H1 (cell line): ENCODE results near the gene AIMP1. TPM values are rescaled to one million over a fixed set of nuclear protein-coding genes. Genes with fewer than 3 reads are reported as not detected.

ENCODE experiments used
- CTCF ChIA-PET: fragments of 300-600 bp; sonication (Branson Sonifier 250); formaldehyde crosslinking; loops from one replicate; lab custom pipeline; 2021; ENCODE audit not compliant: partially characterized antibody; lab: Charles Lee
- POLR2A ChIA-PET: fragments of 300-600 bp; sonication (Branson Sonifier 250); formaldehyde crosslinking; loops from one replicate; lab custom pipeline; 2021; ENCODE audit warnings: inconsistent platforms; ENCODE audit not compliant: partially characterized antibody; lab: Charles Lee
- DNase-seq, 2 experiments: peaks; one replicate each; pipeline versions ENCODE4 v3.0.0 to v3.0.0-alpha.2; 2010 to 2022; ENCODE audit warnings: low spot score in 2 of 2, low read depth in 1 of 2, mixed read lengths in 1 of 2
- FAIRE-seq: peaks from 2 replicates; lab custom pipeline; 2011; peaks lifted over from hg19 to GRCh38; lab: Jason Lieb, UNC
- H2AFZ ChIP-seq: 2 replicates; pipeline ENCODE4 v1.8.1; 2012; ENCODE audit warnings: low read length, inconsistent platforms
- H2AK5ac ChIP-seq: 2 replicates; pipeline ENCODE4 v1.6.1; 2013; ENCODE audit warnings: low read depth, low read length
- H2BK120ac ChIP-seq: replicated peaks from 2 replicates; pipeline ENCODE3; 2013; ENCODE audit warnings: low read depth, low read length, inconsistent platforms
- H2BK12ac ChIP-seq: 2 replicates; pipeline ENCODE4 v1.6.1; 2013; ENCODE audit warnings: low read depth, low read length
- H2BK15ac ChIP-seq: 2 replicates; pipeline ENCODE4 v1.6.1; 2013; ENCODE audit warnings: low read length
- H2BK20ac ChIP-seq: 2 replicates; pipeline ENCODE4 v1.6.1; 2013; ENCODE audit warnings: low read length
- H2BK5ac ChIP-seq: 2 replicates; pipeline ENCODE4 v1.6.1; 2013; ENCODE audit warnings: low read depth, low read length
- H3K14ac ChIP-seq: 2 replicates; pipeline ENCODE4 v1.6.1; 2013; ENCODE audit warnings: inconsistent platforms; ENCODE audit not compliant: insufficient read length
- H3K18ac ChIP-seq: 2 replicates; pipeline ENCODE4 v1.6.1; 2013; ENCODE audit warnings: low read length; ENCODE audit errors: extremely low read depth
- H3K23ac ChIP-seq: 2 replicates; pipeline ENCODE4 v1.6.1; 2013; ENCODE audit warnings: inconsistent platforms; ENCODE audit not compliant: insufficient read length
- H3K23me2 ChIP-seq: 2 replicates; pipeline ENCODE4 v1.6.1; 2013; ENCODE audit warnings: low read depth, low read length
- H3K27ac ChIP-seq: 2 replicates; pipeline ENCODE4 v1.6.1; 2011; ENCODE audit warnings: low read depth, low read length, inconsistent platforms
- H3K27me3 ChIP-seq, 4 experiments: replicated peaks in 1 of 4; 1 replicate in 1 of 4; 2 replicates in 3 of 4; pipeline versions ENCODE4 v1.6.1 to v1.8.1; 2011 to 2013; ENCODE audit warnings: low read length in 3 of 4, mild to moderate bottlenecking in 3 of 4, inconsistent platforms in 2 of 4, mixed read lengths in 2 of 4, moderate library complexity in 1 of 4; ENCODE audit not compliant: control insufficient read depth in 3 of 4, insufficient read depth in 3 of 4; ENCODE audit errors: extremely low read depth in 1 of 4
- H3K36me3 ChIP-seq, 4 experiments: 2 replicates each; pipeline versions ENCODE4 v1.6.1 to v1.8.1; 2011 to 2013; ENCODE audit warnings: mild to moderate bottlenecking in 4 of 4, low read length in 3 of 4, moderate library complexity in 2 of 4, control low read depth in 1 of 4, inconsistent platforms in 1 of 4; ENCODE audit not compliant: insufficient read depth in 4 of 4, control insufficient read depth in 2 of 4
- H3K4ac ChIP-seq: replicated peaks from 2 replicates; pipeline ENCODE3; 2013; ENCODE audit warnings: low read length, low read depth, mixed read lengths, inconsistent platforms; ENCODE audit not compliant: insufficient read length
- H3K4me1 ChIP-seq, 4 experiments: replicated peaks in 1 of 4; 1 replicate in 1 of 4; 2 replicates in 3 of 4; pipeline versions ENCODE4 v1.6.1 to v1.8.1; 2011 to 2013; ENCODE audit warnings: low read length in 3 of 4, inconsistent platforms in 2 of 4, mixed read lengths in 1 of 4; ENCODE audit not compliant: insufficient read depth in 4 of 4, control insufficient read depth in 3 of 4
- H3K4me2 ChIP-seq, 2 experiments: 2 replicates each; pipeline versions ENCODE4 v1.6.1 to v1.8.1; 2011 to 2013; ENCODE audit warnings: low read depth in 2 of 2, low read length in 2 of 2, control low read depth in 1 of 2, inconsistent platforms in 1 of 2, mild to moderate bottlenecking in 1 of 2; ENCODE audit not compliant: insufficient read depth in 1 of 2
- H3K4me3 ChIP-seq, 4 experiments: fragments of 200-600, 300-600 bp in 1 of 4; sonication (generic), shearing (Covaris generic), sonication (Bioruptor Twin) in 1 of 4; 2 replicates each; pipeline versions ENCODE4 v1.5.1 to v1.8.1; 2011 to 2016; ENCODE audit warnings: low read length in 4 of 4, low read depth in 3 of 4, control low read depth in 2 of 4, inconsistent platforms in 2 of 4, mild to moderate bottlenecking in 2 of 4, mixed read lengths in 1 of 4, moderate library complexity in 1 of 4; ENCODE audit not compliant: insufficient read depth in 2 of 4; ENCODE audit errors: extremely low read depth in 1 of 4
- H3K56ac ChIP-seq: replicated peaks from 2 replicates; pipeline ENCODE3; 2013; ENCODE audit warnings: low read depth, mild to moderate bottlenecking, mixed read lengths, low read length, inconsistent platforms; ENCODE audit not compliant: insufficient read length
- H3K79me1 ChIP-seq: 2 replicates; pipeline ENCODE4 v1.6.1; 2013; ENCODE audit warnings: low read depth, low read length, control low read depth
- H3K79me2 ChIP-seq, 2 experiments: 2 replicates each; pipeline versions ENCODE4 v1.6.1 to v1.8.1; 2012 to 2013; ENCODE audit warnings: low read length in 2 of 2, mild to moderate bottlenecking in 2 of 2, inconsistent platforms in 1 of 2; ENCODE audit not compliant: insufficient read depth in 2 of 2, control insufficient read depth in 1 of 2
- H3K9ac ChIP-seq, 4 experiments: replicated peaks in 1 of 4; 1 replicate in 1 of 4; 2 replicates in 3 of 4; pipeline versions ENCODE4 v1.6.1 to v1.8.1; 2011 to 2013; ENCODE audit warnings: low read depth in 3 of 4, low read length in 3 of 4, control low read depth in 2 of 4, mild to moderate bottlenecking in 2 of 4, moderate library complexity in 2 of 4, inconsistent platforms in 1 of 4; ENCODE audit errors: extremely low read depth in 1 of 4
- H3K9me3 ChIP-seq, 2 experiments: 2 replicates each; pipeline versions ENCODE4 v1.6.1 to v1.8.1; 2012 to 2013; ENCODE audit warnings: mild to moderate bottlenecking in 2 of 2, moderate library complexity in 2 of 2, control low read depth in 1 of 2, inconsistent platforms in 1 of 2, low read depth in 1 of 2, low read length in 1 of 2, mixed read lengths in 1 of 2; ENCODE audit not compliant: insufficient read depth in 2 of 2
- H4K20me1 ChIP-seq, 2 experiments: replicated peaks in 1 of 2; 2 replicates each; pipeline versions ENCODE3 to v1.8.1; 2011 to 2013; ENCODE audit warnings: inconsistent platforms in 2 of 2, low read length in 2 of 2, mild to moderate bottlenecking in 1 of 2; ENCODE audit not compliant: insufficient read depth in 2 of 2, control insufficient read depth in 1 of 2
- H4K5ac ChIP-seq: 2 replicates; pipeline ENCODE4 v1.6.1; 2013; ENCODE audit warnings: low read length, low read depth, mixed read lengths, inconsistent platforms; ENCODE audit not compliant: insufficient read length
- H4K8ac ChIP-seq: 2 replicates; pipeline ENCODE4 v1.8.0; 2013; ENCODE audit warnings: mild to moderate bottlenecking, moderate library complexity, low read length, inconsistent platforms; ENCODE audit not compliant: insufficient read depth; ENCODE audit errors: extremely low read depth
- H4K91ac ChIP-seq: replicated peaks from 2 replicates; pipeline ENCODE3; 2013; ENCODE audit warnings: low read length, mixed read lengths, inconsistent platforms; ENCODE audit not compliant: insufficient read length
- CBX8 ChIP-seq: fragments of 300-800, 300-1000 bp; sonication (generic); IDR thresholded peaks from 2 replicates; pipeline ENCODE4 v1.7.1; 2016; ENCODE audit warnings: low read depth, low read length, borderline replicate concordance
- CREB1 ChIP-seq: IDR thresholded peaks from 2 replicates; pipeline ENCODE4 v1.6.1; 2012; ENCODE audit warnings: inconsistent platforms
- EZH2 ChIP-seq: fragments of 200-600 bp; sonication (generic); IDR thresholded peaks from 2 replicates; pipeline ENCODE4 v1.7.1; 2012; ENCODE audit warnings: low read depth, mild to moderate bottlenecking, moderate library complexity, low read length, inconsistent platforms; ENCODE audit not compliant: severe bottlenecking
- FOSL1 ChIP-seq: IDR thresholded peaks from 2 replicates; pipeline ENCODE4 v1.6.1; 2011; ENCODE audit warnings: mild to moderate bottlenecking, low read depth, low read length, moderate library complexity; ENCODE audit not compliant: insufficient read depth
- NRF1 ChIP-seq: IDR thresholded peaks from 2 replicates; pipeline ENCODE4 v1.6.1; 2011; ENCODE audit warnings: mild to moderate bottlenecking, low read depth, low read length, improper control_type of control experiment
- RFX5 ChIP-seq: IDR thresholded peaks from 2 replicates; pipeline ENCODE4 v1.6.1; 2011; ENCODE audit warnings: low read depth, low read length, improper control_type of control experiment, borderline replicate concordance
- SIN3A ChIP-seq, 2 experiments: IDR thresholded peaks in 1 of 2; conservative IDR thresholded peaks in 1 of 2; 2 replicates each; pipeline ENCODE4 v1.6.1; 2011 to 2012; ENCODE audit warnings: low read length in 2 of 2, improper control_type of control experiment in 1 of 2, low read depth in 1 of 2, mild to moderate bottlenecking in 1 of 2
- SP1 ChIP-seq: IDR thresholded peaks from 2 replicates; pipeline ENCODE4 v1.6.1; 2011; ENCODE audit warnings: low read depth, low read length
- SP2 ChIP-seq: IDR thresholded peaks from 2 replicates; pipeline ENCODE4 v1.6.1; 2012; ENCODE audit warnings: mild to moderate bottlenecking, low read length, inconsistent platforms
- SP4 ChIP-seq: IDR thresholded peaks from 2 replicates; pipeline ENCODE4 v1.6.1; 2012; ENCODE audit warnings: low read length, inconsistent platforms
- SUZ12 ChIP-seq: fragments of 200-600 bp; sonication (generic); IDR thresholded peaks from 2 replicates; pipeline ENCODE4 v1.6.1; 2012; ENCODE audit warnings: mild to moderate bottlenecking, inconsistent platforms, low read length, moderate library complexity, mixed read lengths
- TCF12 ChIP-seq: IDR thresholded peaks from 2 replicates; pipeline ENCODE4 v1.6.1; 2011; ENCODE audit warnings: low read depth, mild to moderate bottlenecking, low read length
- WGBS, 2 experiments: shearing (Covaris generic) in 1 of 2; methylation state at CpG; one replicate each; pipeline versions ENCODE4 v1.1.6 to v1.1.7; 2013 to 2015; ENCODE audit warnings: low lambda C conversion rate in 2 of 2, mixed read lengths in 2 of 2, inconsistent platforms in 1 of 2, low coverage in 1 of 2, missing lambda C conversion rate in 1 of 2; ENCODE audit not compliant: insufficient replicate concordance in 2 of 2, insufficient coverage in 1 of 2, insufficient read length in 1 of 2; ENCODE audit errors: extremely low coverage in 1 of 2, missing lambda C conversion rate in 1 of 2; 5-methylcytosine and 5-hydroxymethylcytosine counted together
- polyA plus RNA-seq, 7 experiments: library from polyadenylated mRNA; depleted of rRNA in 3 of 7; stranded (reverse) in 5 of 7; unstranded in 2 of 7; fragments of >200 nt in 5 of 7; fragments of 200-250 nt in 2 of 7; gene quantifications; 1 replicate in 5 of 7; 2 replicates in 1 of 7; 4 replicates in 1 of 7; pipeline versions ENCODE4 v1.2.1 to v1.2.3, GENCODE V29; 2011 to 2013; ENCODE audit warnings: missing spikeins in 2 of 7, mixed read lengths in 2 of 7
- total RNA-seq: library from RNA; stranded (reverse); fragmentation: NEBNext Ultra II Directional; extraction: Animal tissue kit (Norgen Biotek cat#: 25700); gene quantifications from 2 replicates; pipeline ENCODE4 v1.2.1, GENCODE V29; 2021

The AIMP1 gene
- total and polyA plus RNA-seq, 2 of the 8 experiments (the other 6 are each of a cell fraction or from before 2014, with no cell fraction given) = 7.9 to 54.6 TPM

- Histone ChIP-seq H3K79me2 (no peaks in the 10 kb centered on the region; a peak in 1 of 4 replicates), H3K36me3 (peaks cover 0 to 12% (median 1%) of the 10 kb centered on the region in 4 experiments; a peak in 4 of 8 replicates), H3K27ac (no peak overlapping the region), H3K18ac (no peak overlapping the region), H2BK12ac (no peak overlapping the region), H3K4me1 (peaks cover 0 to 8% (median 4%) of the 10 kb centered on the region in 4 experiments; a peak in 4 of 7 replicates), H2BK5ac (no peak overlapping the region), H2AFZ (no peak overlapping the region), H2BK120ac (no peak overlapping the region), H3K9me3 (no peaks in the 10 kb centered on the region), H4K91ac (no peak overlapping the region), H3K9ac (no peak overlapping the region), H3K56ac (no peak overlapping the region), H3K4me3 (no peak overlapping the region), H3K23me2 (no peaks in the 10 kb centered on the region), H3K14ac (no peak overlapping the region), H2BK15ac (no peak overlapping the region), H3K23ac (no peak overlapping the region), H3K79me1 (no peaks in the 10 kb centered on the region), H3K4me2 (no peak overlapping the region), H3K27me3 (no peaks in the 10 kb centered on the region), H3K4ac (no peak overlapping the region), H2BK20ac (no peak overlapping the region), H2AK5ac (no peak overlapping the region), H4K8ac (no peak overlapping the region), H4K5ac (no peak overlapping the region), H4K20me1 (no peaks in the 10 kb centered on the region)
- no peak for TF ChIP-seq NRF1
- TF ChIP-seq CREB1 = no peak
- TF ChIP-seq SUZ12 = no peak
- no peak for TF ChIP-seq SIN3A (conservative IDR thresholded peaks at IDR 0.05 in 1 of 2, IDR thresholded peaks at IDR 0.05 in 1 of 2; ENCODE audit: low read depth in 1 of 2, low read length in 2 of 2)
- no peak for TF ChIP-seq SP4
- TF ChIP-seq CBX8 = no peak
- no peak for TF ChIP-seq TCF12
- no peak for TF ChIP-seq RFX5
- no peak for TF ChIP-seq EZH2
- no peak for TF ChIP-seq SP1
- TF ChIP-seq FOSL1 = no peak
- no peak for TF ChIP-seq SP2
- POLR2A ChIA-PET = interaction anchor here (1.5 kb wide), 1 partner anchor 12 kb away, joined by 5 read pairs; the partner anchor contains the start of genes AIMP1 and TBCK
- CTCF ChIA-PET = interaction anchor here (1.0 to 1.8 kb wide), 3 partner anchors 13 to 25 kb away, joined by 3 to 4 read pairs (median 3); no protein-coding TSS in a partner anchor
- 85% methylated on average over 3 of the region's 3 CpGs; no CpG with 5 or more reads in 1 of the 2 experiments for WGBS, 2 experiments
- FAIRE-seq (no peak), DNase-seq (no peak)
These were observed 12.6 kb upstream of the AIMP1 start for GRCh38 chr4:106303548-106304281.
